GM18511 (cell line): ENCODE measurements around the gene TNPO3.

ENCODE experiments used
- ATAC-seq: cut with Tn5 transposase; IDR thresholded peaks from one replicate; pipeline ENCODE4 v1.9.1; 2021; ENCODE audit warnings: mild to moderate bottlenecking, moderate library complexity; ENCODE audit not compliant: unreplicated experiment

TNPO3 gene

GRCh38 chr7:128911423-128912031, 143.4 kb downstream of the TNPO3 start:
- no peak for ATAC-seq

- no peak for ATAC-seq
These were observed 144.4 kb downstream of the TNPO3 start, which contains the start of gene KCP for GRCh38 chr7:128910569-128910945. KCP (minus strand) TSS chr7:128910709; CDS start chr7:128910676, 33 bp downstream.

GRCh38 chr7:128909625-128910568, 145.0 kb downstream of the TNPO3 start:
- no peak for ATAC-seq

GRCh38 chr7:128908750-128909624, 145.9 kb downstream of the TNPO3 start:
- ATAC-seq, result no peak

GRCh38 chr7:128906766-128907559, 147.9 kb downstream of the TNPO3 start:
- ATAC-seq, result no peak

- no peak for ATAC-seq
These were observed 148.7 kb downstream of the TNPO3 start for GRCh38 chr7:128906001-128906765.

GRCh38 chr7:128904381-128905197, 150.3 kb downstream of the TNPO3 start:
- peak; percentile 63 for ATAC-seq
